NOMO-1 (cell line): Measurements from ENCODE around the gene VSX2.
"Not testable (repeated sequence)": the region's sequence is repeated elsewhere in the genome, so short reads cannot be mapped to it uniquely, and the experiment has no call there.

Experiments
- DNase-seq, 2 experiments: peaks; one replicate each; lab custom pipeline; 2025; ENCODE audit not compliant: unreplicated experiment in 2 of 2; lab: John Stamatoyannopoulos, UW

The VSX2 gene

DNA sequence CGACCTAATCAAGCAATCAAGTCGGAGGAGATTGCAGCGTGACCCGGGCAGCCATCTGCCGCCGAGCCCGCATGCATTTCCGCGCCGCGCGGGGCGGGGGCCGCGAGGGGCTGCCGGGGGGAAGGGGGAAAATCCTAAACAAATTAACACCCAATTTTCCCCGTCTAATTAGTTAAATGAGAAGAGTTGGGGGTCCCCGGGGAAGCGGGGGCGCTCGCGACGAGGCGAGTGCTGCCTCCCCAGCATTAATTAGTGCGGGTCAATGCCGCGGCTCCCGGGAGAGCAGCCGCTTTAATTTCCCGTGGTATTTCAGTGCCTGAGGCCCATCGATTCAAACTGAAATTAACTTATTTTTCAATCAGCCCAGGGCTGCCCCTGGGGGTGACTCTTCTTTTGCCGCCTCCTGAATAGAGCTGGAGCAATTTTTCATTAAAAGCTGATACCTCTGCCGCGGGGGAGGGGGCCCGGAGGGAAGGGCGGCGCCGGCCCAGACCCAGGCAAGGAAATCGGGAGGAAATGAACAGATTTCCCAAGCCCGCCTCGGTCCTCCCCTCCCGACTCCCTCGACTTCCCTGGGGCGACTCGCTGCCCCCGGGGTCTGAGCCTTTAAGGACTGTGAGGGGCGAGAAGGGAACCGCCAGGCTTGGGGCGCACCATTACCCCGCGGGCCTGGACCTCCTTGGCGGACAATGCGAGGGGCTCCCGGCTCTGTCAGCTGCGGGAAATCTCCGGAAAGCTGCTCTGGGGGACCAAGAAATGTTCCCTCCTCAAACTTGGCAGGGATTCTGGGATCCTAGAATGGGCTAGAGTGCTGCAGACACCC, 18.9 kb downstream of the VSX2 start:
- DNase-seq, result no peak

DNA sequence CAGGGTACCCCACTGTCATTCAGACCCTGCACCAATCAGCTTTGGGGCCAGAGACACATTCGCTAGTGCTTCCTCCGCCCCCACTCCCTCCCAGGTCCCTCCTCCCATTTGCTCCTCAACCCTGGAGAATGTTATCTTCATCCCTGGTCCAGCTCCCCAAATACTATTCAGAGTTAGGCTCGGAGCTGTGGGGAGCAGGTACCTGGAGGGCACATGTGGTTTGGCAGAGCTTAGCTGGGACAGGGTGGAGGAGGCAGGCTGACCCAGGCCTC, 19.5 kb downstream of the VSX2 start:
- no peak for DNase-seq

GRCh38 chr14:74259513-74259912, 20.3 kb downstream of the VSX2 start:
- DNase-seq, result no peak

DNA sequence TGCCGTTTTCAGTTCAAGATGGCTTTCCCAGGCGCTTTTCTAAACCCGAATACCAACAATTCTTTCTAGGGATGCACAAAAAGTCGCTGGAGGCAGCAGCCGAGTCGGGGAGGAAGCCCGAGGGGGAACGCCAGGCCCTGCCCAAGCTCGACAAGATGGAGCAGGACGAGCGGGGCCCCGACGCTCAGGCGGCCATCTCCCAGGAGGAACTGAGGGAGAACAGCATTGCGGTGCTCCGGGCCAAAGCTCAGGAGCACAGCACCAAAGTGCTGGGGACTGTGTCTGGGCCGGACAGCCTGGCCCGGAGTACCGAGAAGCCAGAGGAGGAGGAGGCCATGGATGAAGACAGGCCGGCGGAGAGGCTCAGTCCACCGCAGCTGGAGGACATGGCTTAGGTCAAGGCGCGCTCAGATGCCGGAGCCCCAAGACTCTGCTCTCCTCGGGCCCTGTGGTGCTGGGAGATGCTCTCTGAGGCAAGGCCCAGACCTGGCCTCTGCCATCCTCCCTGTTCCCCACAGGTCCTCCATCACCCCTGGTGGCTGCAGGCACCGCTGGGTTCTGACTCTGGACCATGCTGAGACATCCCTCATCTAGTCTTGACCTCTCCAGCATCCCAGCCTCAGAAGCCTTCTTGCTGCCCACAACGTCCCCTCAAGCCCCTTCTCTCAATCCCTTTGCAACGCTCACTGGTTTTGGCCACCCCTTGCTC, 21.4 kb downstream of the VSX2 start:
- no peak for DNase-seq

GRCh38 chr14:74261288-74261687, 22.0 kb downstream of the VSX2 start:
- DNase-seq, result no peak

DNA sequence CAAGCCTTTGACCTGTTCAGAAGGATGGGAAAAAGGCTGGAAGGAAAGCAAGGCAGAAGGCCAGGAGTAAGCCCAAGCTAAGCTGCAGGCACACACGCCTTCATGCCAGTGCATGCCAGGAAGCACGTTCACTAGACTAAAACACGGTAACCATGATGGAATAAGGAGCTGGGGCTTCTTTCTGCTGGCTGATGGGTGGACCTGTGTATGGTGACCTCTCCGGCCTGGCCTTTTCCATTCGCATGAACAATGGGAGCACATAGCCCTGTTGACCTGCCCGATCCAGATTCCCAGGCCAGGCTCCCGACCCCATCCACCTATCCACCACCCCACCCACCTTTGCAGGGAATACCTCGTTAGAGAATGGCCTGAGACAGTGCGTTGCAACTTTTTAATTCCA, 22.8 kb downstream of the VSX2 start:
- DNase-seq, result no peak

DNA sequence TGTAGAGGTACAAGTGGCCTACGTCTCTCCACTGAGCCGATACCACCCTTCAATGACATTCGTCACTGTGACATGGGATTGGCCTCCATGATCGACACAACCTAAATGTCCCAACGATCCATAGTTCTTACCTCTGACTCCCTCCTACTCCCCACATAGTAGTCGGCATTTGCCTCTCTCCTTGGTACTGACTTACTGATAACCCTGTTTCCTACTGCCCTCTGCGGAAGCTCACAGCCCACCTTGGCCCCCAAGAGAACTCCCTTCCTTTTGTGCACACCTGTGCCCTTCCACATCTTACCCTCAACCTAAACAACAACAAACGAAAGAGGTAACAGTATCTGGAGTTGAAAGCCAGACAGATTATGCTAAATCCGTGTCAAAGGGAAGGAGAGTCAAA, 23.9 kb downstream of the VSX2 start:
- no peak for DNase-seq

DNA sequence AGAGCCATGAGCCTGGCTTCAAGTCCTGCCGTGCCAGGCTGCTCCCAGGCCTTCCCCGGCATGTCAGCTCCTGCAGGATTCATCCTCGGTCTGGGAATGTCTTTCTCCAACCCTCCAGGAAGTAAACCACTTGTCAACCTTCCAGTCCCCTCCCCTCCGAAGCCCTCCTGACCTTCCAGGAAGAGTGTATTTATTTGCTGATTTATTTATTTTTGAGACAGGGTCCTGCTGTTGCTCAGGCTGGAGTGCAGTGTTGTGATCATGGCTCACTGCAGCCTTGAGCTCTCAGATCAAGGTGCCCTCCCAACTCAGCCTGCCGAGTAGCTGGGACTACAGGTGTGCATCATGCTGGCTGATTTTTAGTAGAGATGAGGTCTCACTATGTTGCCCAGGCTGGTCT, 24.7 kb downstream of the VSX2 start:
- DNase-seq, result no peak

DNA sequence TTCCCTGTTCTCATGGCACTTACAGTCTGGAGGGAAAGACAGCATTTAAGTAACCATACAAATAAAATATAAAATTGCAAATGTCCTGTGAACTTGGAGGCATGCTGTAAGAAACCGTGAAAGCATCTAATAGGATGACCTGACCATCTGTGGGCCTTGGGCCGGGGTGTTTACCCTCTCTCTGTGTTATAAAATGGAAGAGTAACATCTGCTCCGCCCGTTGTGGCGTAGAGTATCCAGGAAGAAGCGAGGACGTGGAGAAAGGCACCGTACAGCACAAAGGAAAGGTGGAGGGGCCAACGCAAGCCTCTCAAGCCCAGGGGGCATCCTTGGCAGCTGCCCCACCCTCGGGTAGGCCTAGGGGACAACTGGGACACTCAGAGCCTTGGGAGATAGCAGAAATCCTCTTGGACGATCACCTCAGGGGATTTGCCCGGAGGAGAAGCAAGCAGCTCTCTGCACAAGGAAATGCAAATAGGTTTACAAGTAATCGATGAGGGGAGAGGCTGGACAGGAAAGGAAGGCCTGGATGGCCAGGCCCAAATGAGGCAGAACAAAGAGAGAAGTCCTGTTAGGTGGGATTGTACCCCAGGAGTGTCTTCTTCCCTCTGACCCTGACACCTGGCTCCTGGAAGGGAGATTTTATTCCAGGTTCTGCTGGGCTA, 26.2 kb downstream of the VSX2 start:
- no peak for DNase-seq

- no peak for DNase-seq
Observed at GRCh38 chr14:74267588-74267987, 28.3 kb downstream of the VSX2 start.

DNA sequence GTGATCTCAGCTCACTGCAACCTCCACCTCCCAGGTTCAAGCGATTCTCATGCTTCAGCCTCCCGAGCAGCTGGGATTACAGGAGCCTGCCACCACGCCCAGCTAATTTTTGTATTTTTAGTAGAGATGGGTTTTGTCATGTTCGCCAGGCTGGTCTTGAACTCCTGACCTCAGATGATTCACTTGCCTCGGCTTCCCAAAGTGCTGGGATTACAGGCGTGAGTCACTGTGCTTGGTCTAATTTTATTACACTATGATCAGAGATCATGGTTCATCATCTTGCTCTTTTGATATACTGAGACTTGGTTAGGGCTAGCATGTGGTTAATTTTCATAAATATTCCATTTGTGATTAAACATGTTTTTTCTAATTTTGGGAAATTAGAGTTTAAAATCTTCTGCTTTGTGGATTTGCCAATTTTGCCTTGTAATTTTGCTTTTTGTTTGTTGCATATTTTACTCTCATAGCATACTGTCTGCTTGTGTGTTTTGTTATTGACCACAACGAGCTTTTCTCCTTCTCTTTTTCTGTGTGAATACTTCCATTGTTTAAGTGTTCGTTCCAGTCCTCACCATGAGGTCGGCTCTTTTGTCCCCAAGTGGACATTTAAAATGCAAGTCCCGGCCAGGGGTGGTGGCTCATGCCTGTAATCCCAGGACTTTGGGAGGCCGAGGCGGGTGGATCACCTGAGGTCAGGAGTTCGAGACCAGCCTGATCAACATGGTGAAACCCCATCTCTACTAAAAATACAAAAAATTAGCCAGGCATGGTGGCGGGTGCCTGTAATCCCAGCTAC, 31.3 kb downstream of the VSX2 start:
- not testable (repeated sequence) for DNase-seq

DNA sequence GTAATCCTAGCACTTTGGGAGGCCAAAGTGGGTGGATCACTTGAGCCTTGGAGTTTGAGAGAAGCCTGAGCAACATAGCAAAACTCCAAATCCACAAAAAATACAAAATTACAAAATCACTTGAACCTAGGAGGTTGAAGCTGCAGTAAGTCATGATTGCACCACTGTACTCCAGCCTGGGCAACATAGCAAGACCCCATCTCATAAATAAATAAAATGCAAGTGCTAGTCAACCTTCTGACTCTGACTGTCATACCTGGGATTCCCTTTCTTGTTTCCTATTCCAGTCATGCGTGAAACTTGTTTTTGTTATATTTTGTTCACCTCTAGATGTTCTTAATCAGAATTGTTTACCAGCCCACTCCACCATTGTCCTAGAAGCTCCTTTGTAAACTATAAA, 32.1 kb downstream of the VSX2 start:
- no peak for DNase-seq

- DNase-seq, result no peak
Observed at GRCh38 chr14:74275241-74275841, 36.1 kb downstream of the VSX2 start.

DNA sequence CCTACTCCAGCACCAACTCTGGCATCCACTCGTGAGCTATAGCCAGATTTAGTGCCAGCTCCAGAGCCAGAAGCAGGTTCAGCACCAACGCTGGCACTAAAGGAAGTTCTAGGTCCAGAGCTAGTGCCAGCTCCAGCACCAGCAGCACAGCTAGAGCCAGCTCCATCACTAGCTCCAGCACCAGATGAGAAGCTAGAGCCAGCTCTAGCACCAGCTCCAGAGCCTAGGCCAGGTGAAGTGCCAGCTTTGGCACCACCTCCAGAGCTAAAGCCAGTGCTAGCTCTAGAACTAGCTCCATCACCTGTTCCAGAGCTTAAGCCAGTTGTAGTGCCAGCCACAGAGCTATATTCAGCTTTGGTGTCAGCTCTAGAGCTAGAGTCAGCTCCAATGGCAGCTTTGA, 38.8 kb downstream of the VSX2 start:
- DNase-seq, result no peak

GRCh38 chr14:74281069-74281468, 41.8 kb downstream of the VSX2 start:
- DNase-seq, result no peak

DNA sequence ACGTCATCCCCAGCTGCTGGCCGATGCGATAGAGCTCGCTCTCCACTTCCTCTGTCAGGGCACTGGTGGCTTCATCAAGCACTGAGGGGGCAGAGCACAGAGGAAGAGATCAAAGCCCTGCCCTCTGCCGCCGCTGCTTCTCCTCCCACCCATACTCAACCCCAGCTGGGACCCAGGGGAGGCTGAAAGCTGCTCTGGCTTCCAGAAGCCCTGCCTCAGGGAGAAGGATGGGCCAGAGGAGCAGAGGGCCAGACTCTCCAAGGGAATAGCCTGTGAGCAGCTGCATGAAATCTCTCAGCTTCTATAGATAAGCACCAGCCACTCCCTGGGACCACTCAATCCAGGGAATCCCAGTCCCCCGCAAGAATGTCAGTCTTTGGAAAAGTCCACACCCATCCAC, 47.5 kb downstream of the VSX2 start:
- no peak for DNase-seq

- DNase-seq, result no peak
Observed at GRCh38 chr14:74289801-74290200, 50.6 kb downstream of the VSX2 start.

DNA sequence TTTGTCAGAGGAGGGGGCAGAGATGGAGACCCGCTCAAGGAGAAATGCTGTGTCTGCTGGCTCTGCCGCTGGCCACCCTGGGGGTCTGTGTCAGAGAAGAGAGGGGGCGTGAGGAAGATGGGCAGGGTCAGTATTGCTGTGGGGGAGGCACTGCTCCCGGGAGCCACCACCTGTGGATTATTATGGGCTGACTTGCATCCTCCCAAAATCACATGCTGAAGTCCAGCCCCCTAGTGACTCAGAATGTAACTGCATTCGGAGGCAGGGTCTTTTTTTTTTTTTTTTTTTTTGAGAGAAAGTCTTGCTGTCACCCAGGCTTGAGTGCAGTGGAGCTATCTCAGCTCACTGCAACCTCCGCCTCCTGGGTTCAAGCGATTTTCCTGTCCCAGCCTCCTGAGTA, 51.2 kb downstream of the VSX2 start:
- no peak for DNase-seq

DNA sequence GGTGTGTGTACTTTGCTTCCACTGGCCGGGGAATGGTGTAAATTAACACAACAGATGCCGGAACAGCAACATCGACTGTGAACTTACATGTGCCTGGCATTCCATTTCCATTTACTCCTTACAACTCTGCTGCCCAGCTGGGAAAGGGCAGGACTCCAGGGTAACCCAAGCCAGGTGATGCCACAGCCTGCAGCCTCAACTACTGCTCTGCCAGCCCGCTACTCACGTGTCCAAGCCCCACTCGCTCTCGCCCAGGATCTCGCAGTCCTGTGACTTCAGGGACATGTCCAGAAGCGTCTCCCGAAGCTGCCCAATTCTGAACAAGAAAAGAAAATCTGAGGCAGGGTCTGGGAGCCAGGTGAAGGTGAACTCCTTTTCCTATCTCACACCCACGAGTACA, 52.8 kb downstream of the VSX2 start:
- no peak for DNase-seq

GRCh38 chr14:74293606-74294005, 54.4 kb downstream of the VSX2 start:
- no peak for DNase-seq

- no peak for DNase-seq
Observed at GRCh38 chr14:74296037-74296467, 56.8 kb downstream of the VSX2 start.
